T-helper 22 cell (primary cell): ENCODE data around the gene PHC1.
"Not testable (repeated sequence)": the region's sequence is repeated elsewhere in the genome, so short reads cannot be mapped to it uniquely, and the experiment has no call there.

Experiments used
- DNase-seq: peaks from one replicate; pipeline ENCODE4 v3.0.0-alpha.2; 2020; ENCODE audit warnings: low read depth

The PHC1 gene

DNA sequence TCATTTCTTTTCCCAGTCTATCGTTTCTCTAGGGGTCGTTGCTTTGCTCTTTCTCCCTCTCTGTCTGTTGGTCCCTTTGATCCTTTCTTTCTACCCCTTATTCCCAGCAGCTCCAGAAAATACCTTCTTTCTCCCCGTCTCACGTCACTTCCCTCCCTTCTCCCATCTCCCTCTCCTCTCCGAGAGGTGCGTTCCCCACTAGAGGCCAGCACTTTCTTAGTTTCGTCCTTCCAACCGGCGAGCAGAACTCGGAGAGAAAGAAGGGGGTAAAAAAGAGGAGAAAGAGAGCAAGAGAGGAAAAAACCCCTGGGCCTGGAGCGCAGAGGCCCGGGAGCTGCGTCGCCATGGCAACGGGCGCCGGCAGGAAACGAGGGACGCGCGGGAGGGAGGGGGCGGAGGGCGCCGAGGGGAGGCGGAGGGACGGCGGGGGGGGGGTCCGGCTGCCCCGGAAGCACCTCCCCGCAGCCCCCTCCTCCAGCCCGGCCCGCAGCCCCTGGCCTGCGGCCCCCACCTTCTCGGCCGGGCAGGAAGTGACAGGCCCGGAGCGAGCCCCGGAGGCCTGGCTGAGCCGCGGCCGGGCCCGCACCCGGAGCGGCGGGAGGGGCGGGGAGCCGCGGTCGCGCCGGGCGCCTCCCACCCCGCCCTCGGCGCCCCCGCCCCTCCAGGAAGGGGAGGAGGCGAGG is at the start of gene PHC1:
Gene PHC1 (plus strand): TSS at position 477 of the 683 bp plus-strand sequence. CDS start 3,169 bp downstream, outside the sequence.
- peak; percentile 78 for DNase-seq

DNA sequence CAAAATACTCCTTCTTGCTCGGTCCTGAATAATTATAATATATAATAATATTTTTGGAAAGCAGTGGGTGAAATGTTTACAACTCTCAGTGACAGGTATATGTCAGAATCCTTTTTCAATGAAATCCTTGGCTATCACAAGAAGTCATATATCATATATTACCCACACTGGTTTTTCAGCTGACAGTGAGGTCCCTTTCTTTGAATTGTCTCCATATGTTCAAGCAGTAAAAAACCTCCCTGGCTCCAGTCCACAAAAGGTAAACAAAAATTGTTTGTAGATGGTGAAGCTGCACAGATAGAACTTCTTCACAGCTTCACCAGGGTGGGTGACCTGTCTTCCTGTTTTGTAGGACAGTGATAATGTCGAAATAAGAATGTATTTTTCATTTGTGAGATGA is 47.9 kb upstream of the PHC1 start:
- no peak for DNase-seq

DNA sequence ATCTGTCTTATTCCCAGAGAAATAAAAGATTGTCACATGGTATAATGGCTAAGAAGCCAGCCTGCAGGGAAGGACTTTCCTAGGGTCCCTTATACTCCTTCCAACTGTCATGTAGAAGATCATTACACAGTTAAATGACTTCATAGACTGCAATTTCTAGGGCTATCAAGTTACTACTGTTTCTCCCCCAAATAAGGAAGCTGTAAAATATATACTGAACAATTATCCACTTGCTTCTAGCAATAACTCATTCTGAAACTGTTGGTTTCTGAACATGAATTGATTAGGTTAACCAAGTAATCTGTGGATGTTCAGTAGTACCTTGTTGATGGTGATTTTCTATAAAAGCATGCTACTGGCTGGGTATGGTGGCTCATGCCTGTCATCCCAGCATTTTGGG is 47.3 kb upstream of the PHC1 start:
- no peak for DNase-seq

DNA sequence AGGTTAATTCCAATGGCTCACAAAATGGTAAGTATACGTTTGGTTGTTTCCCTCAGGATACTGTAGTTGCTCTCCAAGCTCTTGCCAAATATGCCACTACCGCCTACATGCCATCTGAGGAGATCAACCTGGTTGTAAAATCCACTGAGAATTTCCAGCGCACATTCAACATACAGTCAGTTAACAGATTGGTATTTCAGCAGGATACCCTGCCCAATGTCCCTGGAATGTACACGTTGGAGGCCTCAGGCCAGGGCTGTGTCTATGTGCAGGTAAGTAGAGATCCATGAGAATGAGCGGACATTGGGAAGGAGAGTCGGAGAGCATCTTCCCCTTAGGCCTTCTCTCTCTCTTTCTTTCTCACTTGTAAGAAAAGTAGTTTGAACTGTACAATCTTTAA is 46.5 kb upstream of the PHC1 start:
- no peak for DNase-seq

DNA sequence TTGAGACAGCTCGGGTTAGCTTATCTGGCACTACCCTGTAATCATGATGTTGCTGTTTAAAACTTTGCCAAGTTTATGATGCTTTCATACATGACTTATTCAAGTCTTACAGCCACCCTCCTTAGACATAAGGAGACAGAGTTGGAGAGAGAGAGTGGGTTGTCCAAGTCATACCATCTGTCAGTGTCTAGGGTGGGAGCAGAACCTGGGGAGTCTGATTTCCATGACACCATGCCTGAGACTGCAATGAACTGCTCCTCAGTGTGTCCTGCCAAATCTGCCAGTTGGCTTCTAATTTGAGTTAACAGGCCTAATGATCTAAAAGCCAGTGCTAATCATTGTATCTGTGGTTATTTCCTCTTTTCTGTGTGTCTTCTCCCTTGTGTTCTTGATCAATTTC is 43.7 kb upstream of the PHC1 start:
- no peak for DNase-seq

DNA sequence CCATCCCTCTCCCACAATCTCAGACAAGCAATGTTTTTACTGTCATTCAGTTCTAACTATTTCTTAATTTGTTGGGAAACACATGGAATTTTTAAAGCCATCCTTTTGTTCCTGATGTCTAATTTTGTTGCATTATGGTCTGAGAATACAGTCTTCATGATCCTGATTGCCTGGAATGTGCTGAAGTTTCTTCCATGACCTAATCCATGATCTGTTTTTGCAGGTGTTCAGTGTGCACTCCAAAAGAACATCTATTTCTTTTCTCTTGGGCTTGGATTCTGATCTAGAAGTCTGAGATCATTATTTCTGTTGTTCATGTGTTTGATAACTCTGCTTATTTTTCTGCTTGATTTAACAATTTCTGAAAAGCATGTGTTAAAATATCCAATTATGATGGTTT is 43.2 kb upstream of the PHC1 start:
- no peak for DNase-seq

DNA sequence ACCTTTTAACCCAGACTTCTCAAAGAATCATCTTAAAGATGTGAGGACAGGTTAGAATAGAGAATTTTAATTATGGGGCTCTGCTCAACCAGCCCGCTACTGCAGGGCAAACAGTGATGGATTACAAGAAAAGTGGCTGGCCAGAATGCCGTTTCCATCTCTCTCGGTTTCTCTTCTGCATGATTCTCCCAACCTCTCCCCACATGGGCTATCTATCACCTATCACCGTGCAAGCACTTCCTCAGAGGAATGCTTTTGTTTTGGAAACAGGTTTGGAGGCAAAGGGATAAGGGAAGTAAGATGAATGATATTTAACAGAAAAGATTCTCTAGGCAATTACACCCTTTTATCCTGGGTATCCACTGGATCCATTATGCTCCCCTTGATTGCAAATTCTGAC is 37.4 kb upstream of the PHC1 start:
- no peak for DNase-seq

DNA sequence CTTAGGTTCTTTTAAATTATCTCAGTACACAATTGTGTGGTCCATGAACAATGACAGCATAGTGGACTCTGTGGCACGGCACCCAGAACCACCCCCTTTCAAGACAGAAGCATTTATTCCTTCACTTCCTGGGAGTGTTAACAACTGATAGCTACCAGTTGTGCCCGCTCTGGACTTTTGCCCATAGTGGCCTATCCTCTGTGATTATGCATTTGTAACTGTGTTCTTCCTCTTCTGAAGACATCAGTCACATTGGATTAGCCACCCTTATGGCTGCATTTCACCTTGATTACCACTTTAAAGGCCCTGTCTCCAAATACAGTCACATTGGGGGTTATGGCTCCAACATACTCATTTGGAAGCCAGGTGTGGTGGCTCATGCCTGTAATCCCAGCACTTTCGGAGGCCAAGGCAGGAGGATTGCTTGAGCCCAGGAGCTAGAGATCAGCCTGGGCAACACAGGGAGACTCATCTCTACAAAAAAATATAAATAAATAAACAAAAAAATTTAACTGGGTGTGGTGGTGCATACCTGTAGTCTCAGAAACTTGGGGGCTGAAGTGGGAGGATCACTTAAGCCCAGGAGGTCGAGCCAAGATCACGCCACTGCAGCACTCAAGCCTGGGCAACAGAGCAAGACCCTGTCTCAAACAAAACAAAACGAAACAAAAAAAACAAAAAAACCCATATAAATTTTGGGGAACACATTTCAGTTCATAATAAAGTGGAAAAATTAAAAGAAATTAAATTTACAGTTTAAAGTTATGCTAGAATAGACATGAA is 27.6 kb upstream of the PHC1 start:
- DNase-seq, result no peak

DNA sequence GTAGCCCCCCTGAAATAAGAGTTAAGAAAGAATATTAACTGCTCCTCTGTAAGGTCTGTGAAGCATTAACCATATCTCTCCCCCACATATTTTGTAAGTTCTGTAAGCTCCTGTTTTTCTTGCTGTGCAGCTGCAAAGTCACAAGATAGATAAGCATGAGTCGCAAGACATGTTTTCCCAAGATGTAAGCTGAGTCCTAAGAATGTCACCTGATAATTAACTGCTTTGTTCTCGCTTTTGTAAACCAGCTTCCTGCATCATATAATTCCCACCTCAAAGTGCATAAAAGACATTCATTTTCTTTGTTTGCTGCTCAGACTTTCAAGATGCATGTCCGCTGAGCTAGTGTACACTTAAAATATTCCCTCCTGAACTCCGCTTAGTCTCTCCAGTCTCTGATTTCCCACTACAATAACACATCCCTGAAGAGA is 27.0 kb upstream of the PHC1 start:
- DNase-seq, result no peak

DNA sequence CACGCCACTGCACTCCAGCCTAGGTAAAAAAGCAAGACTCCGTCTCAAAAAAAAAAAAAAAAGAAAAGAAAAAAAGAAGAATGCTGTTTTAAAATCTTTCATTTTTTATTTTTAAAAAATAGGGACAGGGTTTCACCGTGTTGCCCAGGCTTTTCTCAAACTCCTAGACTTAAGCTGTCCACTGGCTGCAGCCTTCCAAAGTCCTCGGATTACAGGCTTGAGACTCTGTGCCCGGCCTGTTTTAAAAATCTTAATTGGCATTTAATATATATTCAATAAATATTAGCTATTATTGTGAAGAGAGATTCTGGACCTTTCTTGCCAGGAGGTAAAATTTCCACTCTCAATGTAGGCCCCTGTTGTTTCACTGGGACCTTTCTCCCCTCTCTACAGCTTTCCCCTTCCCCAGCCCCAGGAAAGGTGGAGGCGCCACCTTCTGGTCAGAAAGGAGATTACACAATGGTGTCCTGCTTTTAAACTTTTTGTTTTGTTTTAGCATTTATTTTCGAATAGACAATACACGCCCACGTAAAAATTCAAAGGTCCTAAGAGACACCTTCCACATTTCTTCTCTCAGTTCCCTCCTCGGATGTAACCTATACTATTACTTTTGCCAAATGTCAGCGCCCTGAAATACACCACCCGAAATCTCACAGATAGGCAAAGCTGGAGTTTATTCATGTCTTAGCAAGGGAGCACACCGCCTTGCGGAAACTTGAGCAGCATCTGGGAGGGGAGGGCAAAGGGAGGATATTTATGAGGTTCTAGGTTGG is 23.8 kb upstream of the PHC1 start:
- DNase-seq, result peak; percentile 18

DNA sequence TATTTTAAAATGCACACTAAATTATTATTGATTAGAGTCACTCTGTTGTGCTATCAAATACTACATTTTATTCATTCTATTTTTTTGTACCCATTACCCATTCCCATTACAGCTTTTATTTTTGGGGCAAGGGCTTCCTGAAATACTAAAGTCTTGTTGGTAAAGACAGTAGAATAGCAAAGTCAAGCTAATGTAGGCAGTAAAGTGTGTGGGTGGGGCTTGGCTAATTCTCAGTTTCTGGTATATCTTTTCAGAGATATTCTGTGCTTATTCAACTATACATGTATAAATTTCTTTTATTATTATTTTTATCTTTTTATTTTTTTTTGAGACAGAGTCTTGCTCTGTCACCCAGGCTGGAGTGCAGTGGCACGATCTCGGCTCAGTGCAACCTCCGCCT is 22.3 kb upstream of the PHC1 start:
- no peak for DNase-seq

DNA sequence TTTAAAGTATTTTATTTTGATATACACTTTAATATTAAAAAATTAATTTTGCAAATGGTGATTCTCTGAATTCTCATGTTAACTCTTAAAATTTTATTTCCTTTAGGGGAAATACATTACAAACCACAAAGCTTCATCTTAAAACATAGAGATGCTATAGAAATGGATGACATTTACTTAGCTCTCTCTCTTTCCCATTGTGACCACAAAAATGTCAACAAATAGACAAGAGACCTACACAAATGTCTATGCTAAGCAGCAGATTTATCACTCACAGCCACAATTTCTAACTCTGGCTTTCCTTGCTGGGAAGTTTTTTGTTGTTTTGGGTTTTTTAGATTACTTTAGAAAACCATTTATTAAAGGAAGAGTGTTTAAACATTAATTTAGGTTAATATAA is 19.9 kb upstream of the PHC1 start:
- DNase-seq, result no peak

DNA sequence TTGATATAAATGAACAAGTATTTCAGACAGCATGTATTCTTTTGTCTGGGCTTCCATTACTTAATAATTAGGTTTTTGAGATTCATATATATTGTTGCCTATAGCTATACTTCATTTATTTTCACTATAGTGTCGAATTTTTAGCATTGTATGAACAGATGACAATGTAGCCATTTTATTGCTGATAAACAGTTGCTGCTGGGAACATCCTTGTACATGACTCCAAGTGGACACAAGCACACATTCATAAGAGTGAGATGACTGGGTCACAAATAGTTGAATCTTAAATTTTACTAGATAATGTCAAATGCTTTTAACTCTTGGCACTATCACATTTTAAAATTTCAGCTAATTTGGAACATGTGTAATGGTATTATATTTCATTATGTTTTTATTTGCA is 19.3 kb upstream of the PHC1 start:
- no peak for DNase-seq

DNA sequence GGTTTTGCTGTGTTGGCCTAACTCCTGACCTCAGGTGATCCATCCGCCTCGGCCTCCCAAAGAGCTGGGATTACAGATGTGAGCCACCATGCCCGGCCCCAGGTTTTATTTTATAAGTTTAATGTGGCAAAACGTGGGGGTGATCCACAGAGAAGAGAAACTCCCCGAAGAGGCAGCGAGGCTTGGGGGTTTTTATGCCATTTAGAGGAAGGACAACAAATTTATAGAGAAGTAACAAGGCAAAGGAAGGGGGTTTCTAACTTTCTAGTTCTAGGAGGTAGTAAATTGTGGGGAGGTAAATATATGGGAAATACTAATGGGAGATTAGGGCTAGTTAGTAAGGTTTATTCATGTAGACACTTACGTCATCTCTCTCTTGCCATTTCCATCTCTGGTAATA is 17.2 kb upstream of the PHC1 start:
- DNase-seq, result no peak

DNA sequence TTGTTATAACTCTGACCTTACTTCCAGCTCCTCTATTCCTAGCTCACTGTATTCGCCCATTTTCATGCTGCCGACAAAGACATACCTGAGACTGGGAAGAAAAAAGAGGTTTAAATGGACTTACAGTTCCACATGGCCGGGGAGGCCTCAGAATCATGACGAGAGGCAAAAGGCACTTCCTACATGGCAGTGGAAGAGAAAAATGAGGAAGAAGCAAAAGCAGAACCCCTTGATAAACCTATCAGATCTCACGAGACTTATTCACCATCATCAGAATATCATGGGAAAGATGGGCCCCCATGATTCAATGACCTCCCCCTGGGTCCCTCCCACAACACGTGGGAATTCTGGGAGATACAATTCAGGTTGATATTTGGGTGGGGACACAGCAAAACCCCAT is 14.5 kb upstream of the PHC1 start:
- no peak for DNase-seq

DNA sequence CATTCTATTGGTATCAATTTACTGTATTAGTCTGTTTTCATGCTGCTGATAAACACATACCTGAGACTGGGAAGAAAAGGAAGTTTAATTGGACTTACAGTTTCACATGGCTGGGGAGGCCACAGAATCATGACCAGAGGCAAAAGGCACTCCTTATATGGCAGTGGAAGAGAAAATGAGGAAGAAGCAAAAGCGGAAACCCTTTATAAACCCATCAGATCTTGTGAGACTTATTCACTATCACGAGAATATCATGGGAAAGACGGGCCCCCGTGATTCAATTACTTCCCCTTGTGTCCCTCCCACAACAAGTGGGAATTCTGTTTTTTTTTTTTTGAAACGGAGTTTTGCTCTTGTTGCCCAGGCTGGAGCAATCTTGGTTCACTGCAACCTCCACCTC is 11.6 kb upstream of the PHC1 start:
- not testable (repeated sequence) for DNase-seq

DNA sequence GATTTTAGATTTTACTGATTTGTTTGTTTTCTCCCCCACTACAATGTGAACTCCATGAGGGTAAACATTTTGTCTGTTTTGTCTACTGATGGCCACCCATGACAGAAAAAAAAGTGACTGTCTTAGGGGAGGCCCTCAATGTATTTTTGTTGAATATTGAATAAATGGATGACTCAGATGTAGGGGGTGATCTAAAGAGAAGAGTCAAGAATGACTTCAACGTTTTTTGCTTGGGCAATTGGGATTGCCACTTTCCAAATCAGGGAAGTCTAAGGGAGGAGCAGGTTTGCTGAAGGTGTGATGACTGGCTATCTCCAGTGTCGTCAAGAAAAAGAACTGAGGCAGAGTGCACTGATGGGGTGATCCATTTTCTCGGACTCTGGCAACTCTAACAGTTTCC is 10.7 kb upstream of the PHC1 start:
- no peak for DNase-seq

DNA sequence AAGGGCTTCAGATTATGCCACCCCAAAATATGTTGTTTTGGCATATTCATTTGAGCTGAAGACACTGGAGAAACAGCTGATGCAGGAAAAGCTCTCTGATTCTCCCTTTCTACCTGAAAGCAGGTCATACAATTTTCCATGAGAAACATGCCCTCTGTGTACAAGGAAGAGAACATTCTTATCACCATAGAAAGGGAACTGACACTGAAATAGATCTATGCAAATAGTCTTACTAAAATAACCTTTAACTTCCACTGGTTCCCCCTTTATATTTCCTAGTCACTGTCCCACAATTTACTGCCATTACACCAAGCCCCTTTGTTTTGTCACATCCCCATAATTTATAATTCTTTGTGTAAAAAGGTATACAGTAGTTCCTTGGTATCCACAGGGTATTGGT is 9.6 kb upstream of the PHC1 start:
- no peak for DNase-seq

DNA sequence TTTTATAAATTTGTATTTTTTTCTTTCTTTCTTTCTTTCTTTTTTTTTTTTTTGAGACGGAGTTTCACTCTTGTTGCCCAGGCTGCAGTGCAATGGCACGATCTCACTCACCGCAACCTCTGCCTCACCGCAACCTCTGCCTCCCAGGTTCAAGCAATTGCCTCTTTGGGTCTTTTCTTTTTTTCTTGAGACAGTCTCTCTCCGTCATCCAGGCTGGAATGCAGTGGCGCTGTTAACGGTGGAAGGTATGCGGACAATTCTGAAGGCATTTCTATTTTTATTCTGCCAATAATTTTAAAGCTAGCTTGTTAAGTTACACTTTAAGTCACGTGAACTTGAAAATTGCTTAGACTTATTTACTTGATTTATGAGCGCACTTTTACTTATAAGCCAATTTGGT is 8.8 kb upstream of the PHC1 start:
- DNase-seq, result no peak

DNA sequence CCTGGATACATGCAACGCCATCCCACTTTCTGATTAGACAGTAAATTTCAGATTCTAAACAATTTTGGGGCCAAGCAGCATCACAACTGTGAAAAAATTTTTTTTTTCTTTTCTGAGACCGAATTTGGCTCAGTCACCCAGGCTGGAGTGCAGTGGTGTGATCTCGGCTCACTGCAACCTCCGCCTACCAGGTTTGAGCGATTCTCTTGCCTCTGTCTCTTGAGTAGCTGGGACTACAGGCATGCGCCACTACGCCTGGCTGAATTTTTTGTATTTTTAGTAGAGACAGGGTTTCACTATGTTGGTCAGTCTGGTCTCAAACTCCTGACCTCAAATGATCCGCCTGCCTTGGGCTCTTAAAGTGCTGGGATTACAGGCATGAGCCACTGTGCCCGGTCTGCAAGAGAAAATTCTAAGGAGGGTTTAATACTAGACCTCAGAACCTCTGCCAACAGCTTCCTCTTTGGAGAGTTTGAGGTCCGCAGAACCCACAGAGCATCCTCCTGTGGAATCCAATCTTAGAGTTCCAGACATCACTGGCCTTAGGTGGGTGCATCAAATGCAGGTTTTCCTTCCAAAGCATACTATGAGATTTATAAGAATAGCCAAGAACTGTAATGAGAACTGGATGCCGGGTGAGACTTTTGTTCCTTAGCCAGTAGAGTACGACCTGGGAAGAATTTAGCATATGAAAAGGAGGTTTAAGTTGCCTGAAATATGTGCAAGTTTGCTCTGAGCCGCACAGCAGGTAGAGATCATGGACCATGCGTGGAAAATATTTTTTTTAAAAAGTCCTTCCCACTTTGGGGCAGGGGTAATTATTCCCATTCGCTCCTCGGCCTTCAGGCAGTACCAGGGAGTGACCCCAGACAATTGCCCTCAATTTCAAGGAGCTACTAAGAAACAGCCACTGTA is 7.8 kb upstream of the PHC1 start:
- DNase-seq, result no peak

DNA sequence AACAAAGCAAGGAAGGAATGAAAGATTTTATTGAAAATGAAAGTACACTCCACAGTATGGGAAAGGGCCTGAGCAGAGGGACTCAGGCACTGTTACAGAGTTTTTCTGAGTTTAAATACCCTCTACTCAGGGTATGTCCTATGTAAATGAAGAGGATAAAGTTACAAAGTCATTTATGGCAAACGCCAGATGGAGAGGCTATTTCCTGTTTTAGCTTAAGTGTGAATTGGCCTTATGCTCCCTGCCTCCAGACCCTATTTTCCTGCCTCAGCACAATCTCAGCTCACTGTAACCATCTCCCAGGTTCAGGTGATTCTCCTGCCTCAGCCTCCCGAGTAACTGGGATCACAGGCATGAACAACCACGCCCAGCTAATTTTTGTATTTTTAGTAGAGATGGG is 6.8 kb upstream of the PHC1 start:
- DNase-seq, result no peak

DNA sequence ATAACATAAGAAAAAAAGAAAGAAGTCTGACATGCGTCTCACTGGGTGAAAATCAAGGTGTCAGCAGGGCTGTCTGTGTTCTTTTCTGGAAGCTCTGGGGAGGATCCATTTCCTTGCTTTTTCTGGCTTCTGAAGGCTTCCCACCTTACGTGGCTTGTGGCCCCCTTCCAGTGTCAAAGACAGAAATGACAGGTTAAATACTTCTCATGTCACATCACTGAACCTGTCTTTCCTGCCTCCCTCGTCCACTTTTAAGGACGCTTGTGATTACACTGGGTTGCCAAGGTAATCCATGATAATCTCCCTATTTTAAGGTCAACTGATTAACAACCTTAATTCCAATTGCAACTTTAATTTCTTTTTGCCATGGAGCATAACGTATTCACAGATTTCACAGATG is 4.6 kb upstream of the PHC1 start:
- no peak for DNase-seq
